Ascending aorta (tissue), 2 donors: ENCODE results near the gene D2HGDH. TPM values are rescaled to one million over a fixed set of nuclear protein-coding genes. Genes with fewer than 3 reads are reported as not detected.

Source experiments
- DNase-seq, 2 donors: peaks; one replicate each; pipeline ENCODE4 v3.0.0-alpha.2; 2019; ENCODE audit warnings: low spot score in 2 of 2
- H3K27ac ChIP-seq, 2 donors: fragments of 200-600 bp; sonication (generic); one replicate each; pipeline ENCODE4 v1.5.1; 2016 to 2017; ENCODE audit warnings: mild to moderate bottlenecking in 1 of 2
- H3K27me3 ChIP-seq: fragments of 200-600 bp; sonication (generic); one replicate; pipeline ENCODE4 v1.5.1; 2017
- H3K36me3 ChIP-seq, 2 donors: fragments of 200-600 bp; sonication (generic); one replicate each; pipeline ENCODE4 v1.5.1; 2016
- H3K4me1 ChIP-seq, 2 donors: fragments of 200-600 bp; sonication (generic); one replicate each; pipeline ENCODE4 v1.5.1; 2016 to 2017; ENCODE audit warnings: mild to moderate bottlenecking in 1 of 2
- H3K4me3 ChIP-seq, 2 donors: fragments of 200-600 bp; sonication (generic); one replicate each; pipeline ENCODE4 v1.5.1; 2016 to 2017; ENCODE audit warnings: mild to moderate bottlenecking in 1 of 2
- H3K9me3 ChIP-seq, 2 donors: fragments of 200-600 bp; sonication (generic); one replicate each; pipeline ENCODE4 v1.5.1; 2016
- intact Hi-C: fragments of 100-400 bp; cut with DNase I; formaldehyde crosslinking; loops from one replicate; pipeline ENCODE4 v1.15.1; 2023
- total RNA-seq: library from RNA; depleted of rRNA; stranded (reverse); fragments of >200 nt; gene quantifications from one replicate; pipeline ENCODE4 v1.1.0, GENCODE V29; 2016
- TF ChIP-seq, protein P1 (sequence below), 3 experiments: fragments of 200-600 bp in 2 of 3; fragments of 450-650 bp in 1 of 3; sonication (generic) in 2 of 3; IDR thresholded peaks; one replicate each; pipeline ENCODE4 v1.5.1; 2016 to 2019; ENCODE audit warnings: antibody characterized with exemption in 3 of 3, mild to moderate bottlenecking in 1 of 3, moderate library complexity in 1 of 3

The D2HGDH gene
- total RNA-seq, 1 donor from 2014 or later = 22.2 TPM

DNA sequence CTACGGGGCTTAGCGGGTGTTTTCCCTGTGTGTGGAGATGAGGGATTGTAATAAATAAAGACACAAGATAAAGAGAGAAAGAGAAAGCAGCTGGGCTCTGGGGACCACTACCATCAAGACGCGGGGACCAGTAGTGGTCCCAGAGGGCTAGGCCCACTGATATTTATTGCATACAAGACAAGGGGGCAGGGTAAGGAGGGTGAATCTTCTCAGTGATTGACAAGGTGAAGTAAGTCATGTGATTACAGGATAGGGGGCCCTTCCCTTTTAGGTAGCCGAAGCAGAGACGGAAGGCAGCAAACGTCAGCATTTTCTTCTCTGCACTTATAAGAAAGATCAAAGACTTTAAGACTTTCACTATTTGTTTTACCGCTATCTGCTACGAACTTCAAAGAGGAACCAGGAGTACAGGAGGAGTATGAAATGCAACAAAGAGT, 37.7 kb downstream of the D2HGDH start:
- Histone ChIP-seq H3K4me1 (no peaks in the 10 kb centered on the region), H3K36me3 (peaks cover 0 to 6% of the 10 kb centered on the region in 2 donors), H3K27me3 (peaks cover 4% of the 10 kb centered on the region), H3K4me3 (no peak overlapping the region), H3K9me3 (no peaks in the 10 kb centered on the region), H3K27ac (no peak overlapping the region)
- TF ChIP-seq, protein P1, sequence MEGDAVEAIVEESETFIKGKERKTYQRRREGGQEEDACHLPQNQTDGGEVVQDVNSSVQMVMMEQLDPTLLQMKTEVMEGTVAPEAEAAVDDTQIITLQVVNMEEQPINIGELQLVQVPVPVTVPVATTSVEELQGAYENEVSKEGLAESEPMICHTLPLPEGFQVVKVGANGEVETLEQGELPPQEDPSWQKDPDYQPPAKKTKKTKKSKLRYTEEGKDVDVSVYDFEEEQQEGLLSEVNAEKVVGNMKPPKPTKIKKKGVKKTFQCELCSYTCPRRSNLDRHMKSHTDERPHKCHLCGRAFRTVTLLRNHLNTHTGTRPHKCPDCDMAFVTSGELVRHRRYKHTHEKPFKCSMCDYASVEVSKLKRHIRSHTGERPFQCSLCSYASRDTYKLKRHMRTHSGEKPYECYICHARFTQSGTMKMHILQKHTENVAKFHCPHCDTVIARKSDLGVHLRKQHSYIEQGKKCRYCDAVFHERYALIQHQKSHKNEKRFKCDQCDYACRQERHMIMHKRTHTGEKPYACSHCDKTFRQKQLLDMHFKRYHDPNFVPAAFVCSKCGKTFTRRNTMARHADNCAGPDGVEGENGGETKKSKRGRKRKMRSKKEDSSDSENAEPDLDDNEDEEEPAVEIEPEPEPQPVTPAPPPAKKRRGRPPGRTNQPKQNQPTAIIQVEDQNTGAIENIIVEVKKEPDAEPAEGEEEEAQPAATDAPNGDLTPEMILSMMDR (IDR thresholded peaks at IDR 0.05) = no peak
- no peak for DNase-seq
- intact Hi-C loops = no loop called here

DNA sequence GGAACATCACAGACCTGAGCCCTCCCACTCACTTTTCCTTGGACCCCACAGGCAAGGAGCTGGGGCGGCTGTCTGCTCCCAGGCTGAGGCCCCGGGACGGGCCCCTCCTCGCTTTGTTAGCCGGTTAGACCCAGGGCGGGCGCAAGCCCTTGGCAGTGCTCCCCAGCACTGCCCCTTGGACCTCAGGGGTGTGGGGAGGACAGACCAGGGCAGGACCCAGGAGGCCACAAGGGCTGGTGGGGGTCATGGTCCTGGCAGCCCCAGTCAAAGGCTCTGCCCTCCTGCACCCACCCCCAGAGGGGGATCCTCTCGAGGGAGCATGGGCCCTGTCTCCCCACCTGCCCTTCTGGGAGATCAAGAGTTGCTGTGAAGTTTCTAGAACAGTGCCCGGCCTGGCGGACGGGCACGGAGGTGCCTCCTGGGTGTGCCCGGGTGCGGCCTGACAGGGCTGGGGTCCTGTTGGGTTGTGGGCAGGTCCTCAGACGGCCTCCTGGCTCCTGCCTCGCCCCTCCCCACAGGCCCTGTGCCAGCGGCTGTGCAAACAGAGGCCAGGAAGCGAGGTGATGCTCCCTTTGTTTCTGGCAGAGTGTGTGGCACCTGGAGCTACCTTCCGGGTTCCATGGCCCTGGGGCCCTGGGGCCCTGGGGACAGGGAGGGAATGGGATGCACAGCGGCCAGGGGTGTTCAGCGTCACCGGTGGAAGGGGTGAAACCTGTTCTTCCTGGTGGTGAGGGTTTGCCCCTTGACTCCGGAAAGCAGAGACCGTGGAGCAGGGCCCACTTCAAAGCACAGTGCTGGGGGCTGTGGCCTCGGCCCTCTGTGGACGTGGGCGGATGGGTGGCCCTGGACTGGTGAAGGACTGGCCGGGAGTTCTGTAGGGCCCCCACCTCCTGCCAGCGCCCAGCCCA, 39.3 kb downstream of the D2HGDH start:
- TF ChIP-seq, protein P1 (IDR thresholded peaks at IDR 0.05) = no peak
- Histone ChIP-seq H3K9me3 (no peaks in the 10 kb centered on the region), H3K27ac (no peak overlapping the region), H3K4me1 (no peaks in the 10 kb centered on the region), H3K4me3 (no peak overlapping the region), H3K27me3 (peaks cover 4% of the 10 kb centered on the region), H3K36me3 (no peaks in the 10 kb centered on the region)
- peak in 1 of 2 donors; percentile 54 for DNase-seq
- intact Hi-C loops = no loop called here

DNA sequence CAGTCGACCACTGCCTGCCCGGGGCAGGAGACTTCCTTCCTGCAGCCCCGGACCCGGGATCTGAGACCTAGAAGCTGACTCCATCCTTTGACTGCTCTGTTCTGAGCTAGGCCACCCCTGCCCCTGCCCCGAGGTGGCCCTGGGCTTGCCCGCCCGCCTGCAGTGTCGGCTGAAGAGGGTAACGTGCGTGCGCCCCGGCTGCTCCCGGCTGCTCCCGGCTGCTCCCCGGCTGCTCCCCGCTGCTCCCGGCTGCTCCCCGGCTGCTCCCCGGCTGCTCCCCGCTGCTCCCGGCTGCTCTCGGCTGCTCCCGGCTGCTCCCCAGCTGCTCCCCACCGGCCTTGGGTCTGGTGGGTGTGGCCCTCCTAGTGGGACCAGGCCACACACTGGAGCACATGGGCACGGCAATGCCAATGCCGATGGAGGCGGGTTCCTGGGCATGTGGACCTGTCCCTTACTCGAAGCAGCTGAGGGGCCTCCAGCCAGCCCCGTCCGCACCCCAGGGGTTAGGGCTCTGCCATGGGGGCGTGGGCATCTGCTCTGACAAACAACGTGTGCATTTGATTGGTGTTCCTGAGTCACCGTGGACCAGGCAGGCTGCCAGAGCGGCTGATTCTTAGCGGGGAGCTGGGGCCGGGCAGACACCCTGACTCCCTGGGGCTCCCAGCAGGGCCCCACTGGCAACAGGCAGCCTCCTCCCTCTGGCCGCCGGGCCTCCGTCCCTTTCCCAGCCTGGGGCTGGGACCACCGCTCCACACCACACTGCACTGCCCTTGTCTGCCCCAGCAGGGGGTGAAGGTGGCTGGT, 40.2 kb downstream of the D2HGDH start:
- Histone ChIP-seq H3K27me3 (peaks cover 4% of the 10 kb centered on the region), H3K4me3 (no peak overlapping the region), H3K36me3 (no peaks in the 10 kb centered on the region), H3K9me3 (no peaks in the 10 kb centered on the region), H3K27ac (no peak overlapping the region), H3K4me1 (no peaks in the 10 kb centered on the region)
- TF ChIP-seq, protein P1 (IDR thresholded peaks at IDR 0.05) = no peak
- intact Hi-C loops = no loop called here
- peak in 1 of 2 donors; percentile 63 for DNase-seq

DNA sequence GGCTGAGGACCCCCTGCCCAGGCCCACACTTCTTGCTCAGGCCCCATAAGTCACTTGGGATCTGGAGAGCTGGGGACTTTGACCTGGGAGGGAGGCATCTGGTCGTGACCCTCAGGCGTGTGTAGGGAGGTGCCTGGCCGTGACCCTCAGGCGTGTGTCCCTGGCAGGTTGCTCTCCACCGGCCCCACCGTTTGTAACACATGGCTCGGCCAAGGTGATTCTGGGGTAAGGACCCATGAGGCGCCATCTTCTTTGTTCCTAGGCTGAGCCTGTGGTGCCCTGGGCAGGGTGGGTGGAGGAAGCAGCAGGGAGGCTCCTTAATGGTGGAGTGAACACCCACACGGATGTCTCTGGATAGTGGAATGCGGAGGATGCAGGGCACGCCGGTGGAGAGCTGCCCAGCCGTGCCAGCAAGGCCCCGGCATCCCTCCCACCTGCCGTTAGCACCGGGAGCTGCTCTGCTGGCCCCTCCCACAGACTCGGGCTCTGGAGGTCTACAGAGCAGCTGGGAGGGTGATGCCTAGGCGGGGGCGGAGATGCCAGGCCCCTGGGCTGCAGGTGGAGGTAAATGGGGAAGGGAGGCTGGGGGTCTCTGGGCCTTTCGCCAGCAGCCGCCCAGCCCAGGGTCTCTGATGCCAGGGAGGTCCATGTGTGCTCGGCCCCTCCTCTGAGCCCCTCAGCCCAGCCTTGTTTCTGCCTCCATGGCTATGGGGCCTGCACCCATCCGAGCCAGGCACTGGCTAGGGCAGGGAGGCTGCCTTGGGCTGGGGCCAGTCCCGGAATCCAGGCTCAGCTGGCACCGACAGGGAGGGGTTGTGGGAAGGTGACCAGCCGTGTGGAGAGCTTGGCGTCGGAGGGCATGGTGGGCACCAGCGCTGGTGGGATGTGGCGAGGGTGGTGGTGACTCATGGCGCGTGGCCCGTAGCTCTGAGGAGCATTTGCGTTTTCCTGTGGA, 41.1 kb downstream of the D2HGDH start:
- peaks cover 4% of the 10 kb centered on the region for H3K27me3 ChIP-seq

More for the DNA sequence above, 41.1 kb downstream of the D2HGDH start:
- TF ChIP-seq, protein P1 (IDR thresholded peaks at IDR 0.05) = no peak
- peak in 1 of 2 donors; percentile 58 for DNase-seq
- Histone ChIP-seq H3K27ac (no peak overlapping the region), H3K9me3 (no peaks in the 10 kb centered on the region), H3K36me3 (no peaks in the 10 kb centered on the region), H3K4me3 (no peak overlapping the region), H3K4me1 (no peaks in the 10 kb centered on the region)
- intact Hi-C loops = no loop called here
